ENCODE results near the gene GTSF1L.

Gene GTSF1L

GRCh38 chr20:43746344-43747137 is 19.7 kb upstream of the GTSF1L start:
- DNase-seq (ENCODE audit: low read depth) = no peak

GRCh38 chr20:43744966-43745730 is 18.3 kb upstream of the GTSF1L start:
- no peak for DNase-seq (ENCODE audit: low read depth)

GRCh38 chr20:43744151-43744611 is 17.4 kb upstream of the GTSF1L start:
- no peak for DNase-seq (ENCODE audit: low read depth)

- no peak for DNase-seq (ENCODE audit: low read depth)
Observed at GRCh38 chr20:43740642-43741041, 13.8 kb upstream of the GTSF1L start.

- no peak for DNase-seq (ENCODE audit: low read depth)
Observed at GRCh38 chr20:43739148-43739749, 12.4 kb upstream of the GTSF1L start.

GRCh38 chr20:43737925-43738324 is 11.1 kb upstream of the GTSF1L start:
- no peak for DNase-seq (ENCODE audit: low read depth)

GRCh38 chr20:43736588-43737158 is 9.9 kb upstream of the GTSF1L start:
- no peak for DNase-seq (ENCODE audit: low read depth)

GRCh38 chr20:43731927-43732326 is 5.1 kb upstream of the GTSF1L start:
- no peak for DNase-seq (ENCODE audit: low read depth)

GRCh38 chr20:43731469-43731868 is 4.7 kb upstream of the GTSF1L start:
- DNase-seq (ENCODE audit: low read depth) = no peak

GRCh38 chr20:43728686-43729255 is 2.0 kb upstream of the GTSF1L start:
- DNase-seq (ENCODE audit: low read depth) = no peak

GRCh38 chr20:43727980-43728590 is 1.3 kb upstream of the GTSF1L start:
- no peak for DNase-seq (ENCODE audit: low read depth)

GRCh38 chr20:43726333-43726732 is 469 bp downstream of the GTSF1L start:
- no peak for DNase-seq (ENCODE audit: low read depth)

GRCh38 chr20:43725666-43726065 is 1.1 kb downstream of the GTSF1L start:
- DNase-seq (ENCODE audit: low read depth) = no peak

- no peak for DNase-seq (ENCODE audit: low read depth)
Observed at GRCh38 chr20:43724383-43724782, 2.4 kb downstream of the GTSF1L start.

- DNase-seq (ENCODE audit: low read depth) = no peak
Observed at GRCh38 chr20:43723735-43724134, 3.1 kb downstream of the GTSF1L start.

GRCh38 chr20:43723186-43723585 is 3.6 kb downstream of the GTSF1L start:
- DNase-seq (ENCODE audit: low read depth) = no peak

GRCh38 chr20:43722153-43722505 is 4.7 kb downstream of the GTSF1L start:
- peak; percentile 35 for DNase-seq (ENCODE audit: low read depth)

GRCh38 chr20:43721429-43722152 is 5.2 kb downstream of the GTSF1L start:
- DNase-seq (ENCODE audit: low read depth) = no peak

GRCh38 chr20:43721097-43721428 is 5.7 kb downstream of the GTSF1L start:
- no peak for DNase-seq (ENCODE audit: low read depth)

GRCh38 chr20:43720007-43720406 is 6.8 kb downstream of the GTSF1L start:
- no peak for DNase-seq (ENCODE audit: low read depth)

GRCh38 chr20:43717616-43717995 is 9.2 kb downstream of the GTSF1L start:
- no peak for DNase-seq (ENCODE audit: low read depth)
